SK-N-SH (cell line): ENCODE measurements around the gene GRIN2A. TPM values are rescaled to one million over a fixed set of nuclear protein-coding genes. Genes with fewer than 3 reads are reported as not detected.

ENCODE experiments used
- CTCF ChIA-PET: fragments of 300-600, 350-600 bp; formaldehyde crosslinking; extraction: SDS; loops from one replicate; lab custom pipeline; 2021; lab: Yijun Ruan, JAX
- POLR2A ChIA-PET: fragments of 350-600 bp; sonication (Branson Sonifier 250); formaldehyde crosslinking; extraction: SDS; loops from one replicate; lab custom pipeline; 2020; ENCODE audit warnings: antibody characterized with exemption, inconsistent platforms; lab: Yijun Ruan, JAX
- DNase-seq: peaks from one replicate; pipeline ENCODE4 v3.0.0; 2012
- H2AFZ ChIP-seq: fragments of 200-600 bp; sonication (generic); 2 replicates; pipeline ENCODE4 v1.8.1; 2016; ENCODE audit warnings: antibody characterized with exemption, mild to moderate bottlenecking, low read depth
- H3F3A ChIP-seq: fragments of 200-600 bp; sonication (generic); replicated peaks from 2 replicates; pipeline ENCODE3; 2016; ENCODE audit warnings: antibody characterized with exemption, mild to moderate bottlenecking; ENCODE audit not compliant: insufficient read depth
- H3K27ac ChIP-seq, 2 experiments: fragments of 200-500 bp in 1 of 2; fragments of 200-600 bp in 1 of 2; sonication (Bioruptor generic) in 1 of 2; sonication (generic), shearing (Covaris generic) in 1 of 2; 2 replicates each; pipeline versions ENCODE4 v1.5.1 to v1.6.1; 2014 to 2016; ENCODE audit warnings: low read depth in 2 of 2, inconsistent platforms in 1 of 2, low read length in 1 of 2, mild to moderate bottlenecking in 1 of 2, mixed read lengths in 1 of 2
- H3K27me3 ChIP-seq: fragments of 200-600 bp; sonication (generic), shearing (Covaris generic); 2 replicates; pipeline ENCODE4 v1.6.1; 2016; ENCODE audit warnings: mixed run types; ENCODE audit not compliant: insufficient read depth
- H3K36me3 ChIP-seq, 2 experiments: fragments of 200-500 bp in 1 of 2; fragments of 200-600 bp in 1 of 2; sonication (Bioruptor generic) in 1 of 2; sonication (generic) in 1 of 2; replicated peaks in 1 of 2; 2 replicates each; pipeline versions ENCODE3 to v1.5.1; 2014 to 2016; ENCODE audit warnings: low read length in 1 of 2, mild to moderate bottlenecking in 1 of 2; ENCODE audit not compliant: insufficient read depth in 2 of 2, control insufficient read depth in 1 of 2
- H3K4me1 ChIP-seq, 2 experiments: fragments of 200-500 bp in 1 of 2; fragments of 200-600 bp in 1 of 2; sonication (Bioruptor generic) in 1 of 2; sonication (generic), shearing (Covaris generic) in 1 of 2; 2 replicates each; pipeline versions ENCODE4 v1.5.1 to v1.6.1; 2014 to 2016; ENCODE audit warnings: low read depth in 1 of 2, low read length in 1 of 2, mixed run types in 1 of 2; ENCODE audit not compliant: insufficient read depth in 2 of 2, control insufficient read depth in 1 of 2
- H3K4me2 ChIP-seq: fragments of 200-600 bp; sonication (generic), shearing (Covaris generic); 2 replicates; pipeline ENCODE4 v1.6.1; 2017; ENCODE audit warnings: mixed run types
- H3K4me3 ChIP-seq, 2 experiments: fragments of 200-500 bp in 1 of 2; fragments of 200-600 bp in 1 of 2; sonication (Bioruptor generic) in 1 of 2; sonication (generic), shearing (Covaris generic) in 1 of 2; 2 replicates each; pipeline versions ENCODE4 v1.5.1 to v1.8.1; 2014 to 2016; ENCODE audit warnings: low read depth in 2 of 2, inconsistent platforms in 1 of 2, low read length in 1 of 2, mild to moderate bottlenecking in 1 of 2, mixed read lengths in 1 of 2, moderate library complexity in 1 of 2
- H3K79me2 ChIP-seq: fragments of 200-600 bp; sonication (generic); 2 replicates; pipeline ENCODE4 v1.8.1; 2017; ENCODE audit warnings: mild to moderate bottlenecking; ENCODE audit not compliant: insufficient read depth
- H3K9ac ChIP-seq: fragments of 200-600 bp; sonication (generic); 2 replicates; pipeline ENCODE4 v1.6.1; 2017; ENCODE audit warnings: mixed run types
- H3K9me2 ChIP-seq: fragments of 200-600 bp; sonication (generic); 2 replicates; pipeline ENCODE4 v1.6.1; 2017; ENCODE audit warnings: mixed run types
- H3K9me3 ChIP-seq: fragments of 200-600 bp; sonication (generic); 2 replicates; pipeline ENCODE4 v1.6.1; 2017; ENCODE audit warnings: mixed run types, mild to moderate bottlenecking, moderate library complexity
- H4K20me1 ChIP-seq: fragments of 200-600 bp; sonication (generic); 2 replicates; pipeline ENCODE4 v1.6.1; 2017; ENCODE audit warnings: mild to moderate bottlenecking, mixed run types; ENCODE audit not compliant: insufficient read depth
- CHD2 ChIP-seq: fragments of 150-350 bp; IDR thresholded peaks from 2 replicates; pipeline ENCODE4 v1.6.1; 2018; ENCODE audit warnings: low read length; ENCODE audit not compliant: partially characterized antibody
- EP300 ChIP-seq, 2 experiments: IDR thresholded peaks; 2 replicates each; pipeline versions ENCODE4 v1.4.0 to v1.6.1; 2012; ENCODE audit warnings: borderline replicate concordance in 1 of 2, low read depth in 1 of 2, low read length in 1 of 2
- EZH2phosphoT487 ChIP-seq: fragments of 200-600 bp; sonication (generic); IDR thresholded peaks from 2 replicates; pipeline ENCODE4 v1.6.1; 2017; ENCODE audit warnings: low read depth, mixed run types, mild to moderate bottlenecking, antibody characterized with exemption, moderate library complexity, borderline replicate concordance
- FOXM1 ChIP-seq: IDR thresholded peaks from 2 replicates; pipeline ENCODE4 v1.4.0; 2012; ENCODE audit warnings: low read depth, mild to moderate bottlenecking
- GATA2 ChIP-seq: sonication (generic); formaldehyde crosslinking; IDR thresholded peaks from 2 replicates; pipeline ENCODE4 v1.5.0; 2020; ENCODE audit warnings: mild to moderate bottlenecking, missing genetic modification reagents
- JUND ChIP-seq: IDR thresholded peaks from 2 replicates; pipeline ENCODE4 v1.4.0; 2012
- MEF2A ChIP-seq: IDR thresholded peaks from 2 replicates; pipeline ENCODE4 v1.4.0; 2012; ENCODE audit warnings: low read depth, borderline replicate concordance
- MXI1 ChIP-seq: IDR thresholded peaks from 2 replicates; pipeline ENCODE4 v1.6.1; 2012; ENCODE audit warnings: mild to moderate bottlenecking, low read depth, low read length, improper control_type of control experiment
- NFIC ChIP-seq: IDR thresholded peaks from 2 replicates; pipeline ENCODE4 v1.4.0; 2012; ENCODE audit warnings: borderline replicate concordance
- NRF1 ChIP-seq: IDR thresholded peaks from 2 replicates; pipeline ENCODE4 v1.6.1; 2012; ENCODE audit warnings: low read depth, mild to moderate bottlenecking, low read length
- RFX5 ChIP-seq: IDR thresholded peaks from 2 replicates; pipeline ENCODE4 v1.6.1; 2012; ENCODE audit warnings: mild to moderate bottlenecking, improper control_type of control experiment, low read length
- RXRA ChIP-seq: IDR thresholded peaks from 2 replicates; pipeline ENCODE4 v1.4.0; 2012; ENCODE audit warnings: low read depth, mild to moderate bottlenecking, borderline replicate concordance
- SIN3A ChIP-seq: IDR thresholded peaks from 2 replicates; pipeline ENCODE4 v1.6.1; 2012; ENCODE audit warnings: low read depth, mild to moderate bottlenecking, low read length, moderate library complexity, borderline replicate concordance
- SMC3 ChIP-seq: IDR thresholded peaks from 2 replicates; pipeline ENCODE4 v1.6.1; 2012; ENCODE audit warnings: low read depth, low read length, improper control_type of control experiment
- TAF1 ChIP-seq: IDR thresholded peaks from 2 replicates; pipeline ENCODE4 v1.6.1; 2012; ENCODE audit warnings: low read depth, mild to moderate bottlenecking, low read length, moderate library complexity, borderline replicate concordance
- TEAD4 ChIP-seq: IDR thresholded peaks from 2 replicates; pipeline ENCODE4 v1.4.0; 2012; ENCODE audit warnings: mild to moderate bottlenecking, borderline replicate concordance; ENCODE audit not compliant: insufficient read depth
- USF1 ChIP-seq: IDR thresholded peaks from 2 replicates; pipeline ENCODE4 v1.4.0; 2012; ENCODE audit warnings: low read depth, borderline replicate concordance
- YY1 ChIP-seq: IDR thresholded peaks from 2 replicates; pipeline ENCODE4 v1.4.0; 2012; ENCODE audit warnings: low read depth, mild to moderate bottlenecking
- WGBS: methylation state at CpG from one replicate; pipeline ENCODE4 v1.1.6; 2017; ENCODE audit warnings: low lambda C conversion rate; 5-methylcytosine and 5-hydroxymethylcytosine counted together
- polyA plus RNA-seq, 3 experiments: library from polyadenylated mRNA; depleted of rRNA; stranded (reverse); fragments of >200 nt; gene quantifications; 2 replicates each; pipeline ENCODE4 v1.2.3, GENCODE V29; 2012
- TF ChIP-seq, protein P1 (sequence below): IDR thresholded peaks from 2 replicates; pipeline ENCODE4 v1.6.1; 2012; ENCODE audit warnings: mild to moderate bottlenecking, low read depth, low read length, moderate library complexity

GRIN2A gene
- polyA plus RNA-seq, 1 of the 3 experiments (the other 2 are of a cell fraction): not detected

DNA sequence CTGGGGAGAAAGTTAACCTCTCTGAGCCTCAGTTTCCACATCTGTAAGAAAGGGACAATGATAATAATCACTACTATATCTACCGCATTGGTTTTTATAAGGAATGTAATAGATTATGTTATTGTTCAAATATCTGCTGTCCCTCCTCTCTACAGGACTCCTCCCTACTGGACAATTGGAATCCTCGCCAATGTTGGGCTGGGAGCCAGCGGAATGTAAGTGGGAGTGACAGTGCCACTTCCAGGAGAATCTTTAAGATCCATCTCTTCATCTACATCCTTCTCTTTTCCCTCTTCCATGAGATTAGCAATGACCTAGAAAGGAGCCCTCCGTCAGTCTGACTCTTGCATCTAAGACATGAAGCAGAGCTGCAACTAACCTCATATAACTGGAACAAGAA, 95.1 kb downstream of the GRIN2A start:
- Histone ChIP-seq H3K9ac (no peak overlapping the region), H3K36me3 (no peaks in the 10 kb centered on the region), H3F3A (no peaks in the 10 kb centered on the region), H4K20me1 (no peaks in the 10 kb centered on the region), H3K4me1 (peaks cover 0 to 15% of the 10 kb centered on the region in 2 experiments; a peak in 2 of 4 replicates), H3K79me2 (no peaks in the 10 kb centered on the region), H3K9me3 (peaks cover 4% of the 10 kb centered on the region; the same call in 1 of the 2 replicates), H3K4me3 (no peak overlapping the region), H2AFZ (no peak overlapping the region), H3K27ac (no peak overlapping the region), H3K4me2 (no peak overlapping the region), H3K9me2 (no peaks in the 10 kb centered on the region), H3K27me3 (no peaks in the 10 kb centered on the region)
- TF ChIP-seq NFIC: no peak
- no peak for TF ChIP-seq TAF1
- TF ChIP-seq YY1: no peak
- TF ChIP-seq MXI1: no peak
- TF ChIP-seq RXRA: no peak
- no peak for TF ChIP-seq SMC3
- no peak for TF ChIP-seq CHD2
- no peak for TF ChIP-seq EZH2phosphoT487
- TF ChIP-seq RFX5: no peak
- no peak for TF ChIP-seq FOXM1
- no peak for TF ChIP-seq TEAD4
- no peak for TF ChIP-seq MEF2A
- TF ChIP-seq SIN3A: no peak
- TF ChIP-seq, protein P1, sequence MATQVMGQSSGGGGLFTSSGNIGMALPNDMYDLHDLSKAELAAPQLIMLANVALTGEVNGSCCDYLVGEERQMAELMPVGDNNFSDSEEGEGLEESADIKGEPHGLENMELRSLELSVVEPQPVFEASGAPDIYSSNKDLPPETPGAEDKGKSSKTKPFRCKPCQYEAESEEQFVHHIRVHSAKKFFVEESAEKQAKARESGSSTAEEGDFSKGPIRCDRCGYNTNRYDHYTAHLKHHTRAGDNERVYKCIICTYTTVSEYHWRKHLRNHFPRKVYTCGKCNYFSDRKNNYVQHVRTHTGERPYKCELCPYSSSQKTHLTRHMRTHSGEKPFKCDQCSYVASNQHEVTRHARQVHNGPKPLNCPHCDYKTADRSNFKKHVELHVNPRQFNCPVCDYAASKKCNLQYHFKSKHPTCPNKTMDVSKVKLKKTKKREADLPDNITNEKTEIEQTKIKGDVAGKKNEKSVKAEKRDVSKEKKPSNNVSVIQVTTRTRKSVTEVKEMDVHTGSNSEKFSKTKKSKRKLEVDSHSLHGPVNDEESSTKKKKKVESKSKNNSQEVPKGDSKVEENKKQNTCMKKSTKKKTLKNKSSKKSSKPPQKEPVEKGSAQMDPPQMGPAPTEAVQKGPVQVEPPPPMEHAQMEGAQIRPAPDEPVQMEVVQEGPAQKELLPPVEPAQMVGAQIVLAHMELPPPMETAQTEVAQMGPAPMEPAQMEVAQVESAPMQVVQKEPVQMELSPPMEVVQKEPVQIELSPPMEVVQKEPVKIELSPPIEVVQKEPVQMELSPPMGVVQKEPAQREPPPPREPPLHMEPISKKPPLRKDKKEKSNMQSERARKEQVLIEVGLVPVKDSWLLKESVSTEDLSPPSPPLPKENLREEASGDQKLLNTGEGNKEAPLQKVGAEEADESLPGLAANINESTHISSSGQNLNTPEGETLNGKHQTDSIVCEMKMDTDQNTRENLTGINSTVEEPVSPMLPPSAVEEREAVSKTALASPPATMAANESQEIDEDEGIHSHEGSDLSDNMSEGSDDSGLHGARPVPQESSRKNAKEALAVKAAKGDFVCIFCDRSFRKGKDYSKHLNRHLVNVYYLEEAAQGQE: no peak
- no peak for TF ChIP-seq GATA2 (CRISPR knock-in tag)
- TF ChIP-seq NRF1: no peak
- no peak for TF ChIP-seq EP300 (IDR thresholded peaks at IDR 0.05; ENCODE audit: borderline replicate concordance in 1 of 2, low read depth in 1 of 2, low read length in 1 of 2)
- TF ChIP-seq JUND: no peak
- no peak for TF ChIP-seq USF1
- DNase-seq: no peak
- POLR2A ChIA-PET: no interaction called here
- CTCF ChIA-PET: interaction anchor here (3.1 kb wide), 1 partner anchor 93 kb away, joined by 9 read pairs; no protein-coding TSS in a partner anchor
- 45% methylated on average over 4 of the region's 4 CpGs for WGBS
